ENCODE measurements around the gene TMEM14C. TPM values are rescaled to one million over a fixed set of nuclear protein-coding genes. Genes with fewer than 3 reads are reported as not detected.
A peak's percentile ranks its signal among the peaks of the same experiment; 100 is the strongest.
"Not testable (repeated sequence)": the region's sequence is repeated elsewhere in the genome, so short reads cannot be mapped to it uniquely, and the experiment has no call there.

The TMEM14C gene
- total RNA-seq, 1 donor from 2014 or later: 93.4 TPM

DNA sequence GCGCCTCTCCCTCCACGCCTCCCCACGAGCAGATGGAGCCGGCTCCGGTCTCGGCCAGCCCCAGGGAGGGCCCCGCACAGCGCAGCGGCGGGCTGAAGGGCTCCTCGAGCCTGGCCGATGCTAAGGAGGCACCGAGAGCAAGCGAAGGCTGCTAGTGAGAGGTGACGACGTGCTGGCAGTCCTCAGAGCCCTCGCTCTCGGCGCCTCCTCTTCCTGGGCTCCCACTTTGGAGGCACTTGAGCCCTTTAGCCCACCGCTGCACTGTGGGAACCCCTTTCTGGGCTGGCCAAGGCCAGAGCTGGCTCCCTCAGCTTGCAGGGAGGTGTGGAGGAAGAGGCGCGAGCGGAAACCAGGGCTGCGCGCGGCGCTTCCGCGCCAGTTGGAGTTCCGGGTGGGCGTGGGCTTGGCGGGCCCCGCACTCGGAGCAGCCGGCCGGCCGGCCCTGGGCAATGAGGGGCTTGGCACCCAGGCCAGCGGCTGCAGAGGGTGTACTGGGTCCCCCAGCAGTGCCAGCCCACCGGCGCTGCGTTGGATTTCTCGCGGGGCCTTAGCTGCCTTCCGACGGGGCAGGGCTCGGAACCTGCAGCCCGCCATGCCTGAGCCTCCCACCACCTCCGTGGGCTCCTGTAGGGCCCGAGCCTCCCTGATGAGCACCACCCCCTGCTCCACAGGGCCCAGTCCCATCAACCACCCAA is 2.5 kb upstream of the TMEM14C start:
- Histone ChIP-seq H3K27ac (ENCODE audit: low read depth, low read length) (peak overlapping the region; percentile 65), H3K4me3 (ENCODE audit: low read length in 3 of 3) (peak overlapping the region; percentile 79 to 80 (median 79)), H3K36me3 (ENCODE audit: control insufficient read depth in 3 of 3, insufficient read depth in 3 of 3, low read length in 3 of 3) (peaks cover 0 to 5% (median 4%) of the 10 kb centered on the region in 3 donors), H3K9ac (ENCODE audit: low read depth in 1 of 3, low read length in 3 of 3) (peak overlapping the region; percentile 62 to 82 (median 76)), H3K27me3 (ENCODE audit: control insufficient read depth in 3 of 3, insufficient read depth in 3 of 3, low read length in 3 of 3) (no peaks in the 10 kb centered on the region), H3K4me1 (ENCODE audit: control insufficient read depth in 3 of 3, insufficient read depth in 3 of 3, low read length in 3 of 3) (peaks cover 17 to 28% (median 23%) of the 10 kb centered on the region in 3 donors), H3K9me3 (ENCODE audit: control insufficient read depth in 3 of 3, low read length in 3 of 3) (no peaks in the 10 kb centered on the region)

DNA sequence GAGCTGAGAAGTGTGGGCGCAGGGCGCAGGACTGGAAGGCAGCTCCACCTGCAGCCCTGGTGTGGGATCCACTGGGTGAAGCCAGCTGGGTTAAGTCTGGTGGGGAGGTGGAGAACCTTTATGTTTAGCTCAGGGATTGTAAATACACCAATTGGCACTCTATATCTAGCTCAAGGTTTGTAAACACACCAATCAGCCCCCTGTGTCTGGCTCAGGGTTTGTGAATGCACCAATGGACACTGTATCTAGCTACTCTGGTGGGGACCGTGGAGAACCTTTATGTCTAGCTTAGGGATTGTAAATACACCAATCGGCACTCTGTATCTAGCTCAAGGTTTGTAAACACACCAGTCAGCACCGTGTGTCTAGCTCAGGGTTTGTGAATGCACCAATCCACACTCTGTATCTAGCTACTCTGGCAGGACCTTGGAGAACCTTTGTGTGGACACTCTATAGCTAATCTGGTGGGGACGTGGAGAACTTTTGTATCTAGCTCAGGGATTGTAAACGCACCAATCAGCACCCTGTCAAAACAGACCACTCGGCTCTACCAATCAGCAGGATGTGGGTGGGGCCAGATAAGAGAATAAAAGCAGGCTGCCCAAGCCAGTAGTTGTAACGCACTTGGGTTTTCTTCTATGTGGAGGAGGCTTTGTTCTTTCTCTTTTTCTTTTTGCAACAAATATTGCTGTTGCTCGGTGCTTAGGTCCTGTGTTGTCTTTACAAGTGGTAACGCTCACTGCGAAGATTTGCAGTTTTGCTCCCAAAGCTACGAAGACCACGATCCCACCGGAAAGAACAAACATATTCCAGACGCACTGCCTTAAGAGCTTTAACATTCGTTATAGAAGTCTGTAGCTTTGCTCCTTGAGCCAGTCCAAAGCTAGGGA is 1.7 kb upstream of the TMEM14C start:
- H3K9me3 ChIP-seq (ENCODE audit: control insufficient read depth in 3 of 3, low read length in 3 of 3); H3K27me3 ChIP-seq (ENCODE audit: control insufficient read depth in 3 of 3, insufficient read depth in 3 of 3, low read length in 3 of 3): not testable (repeated sequence)
- Histone ChIP-seq H3K4me1 (ENCODE audit: control insufficient read depth in 3 of 3, insufficient read depth in 3 of 3, low read length in 3 of 3) (peaks cover 17 to 34% (median 26%) of the 10 kb centered on the region in 3 donors), H3K36me3 (ENCODE audit: control insufficient read depth in 3 of 3, insufficient read depth in 3 of 3, low read length in 3 of 3) (peaks cover 7 to 12% (median 9%) of the 10 kb centered on the region in 3 donors), H3K9ac (ENCODE audit: low read depth in 1 of 3, low read length in 3 of 3) (peak overlapping the region; percentile 57 to 82 (median 62)), H3K4me3 (ENCODE audit: low read length in 3 of 3) (peak overlapping the region; percentile 79 to 80 (median 79)), H3K27ac (ENCODE audit: low read depth, low read length) (peak overlapping the region; percentile 65)

DNA sequence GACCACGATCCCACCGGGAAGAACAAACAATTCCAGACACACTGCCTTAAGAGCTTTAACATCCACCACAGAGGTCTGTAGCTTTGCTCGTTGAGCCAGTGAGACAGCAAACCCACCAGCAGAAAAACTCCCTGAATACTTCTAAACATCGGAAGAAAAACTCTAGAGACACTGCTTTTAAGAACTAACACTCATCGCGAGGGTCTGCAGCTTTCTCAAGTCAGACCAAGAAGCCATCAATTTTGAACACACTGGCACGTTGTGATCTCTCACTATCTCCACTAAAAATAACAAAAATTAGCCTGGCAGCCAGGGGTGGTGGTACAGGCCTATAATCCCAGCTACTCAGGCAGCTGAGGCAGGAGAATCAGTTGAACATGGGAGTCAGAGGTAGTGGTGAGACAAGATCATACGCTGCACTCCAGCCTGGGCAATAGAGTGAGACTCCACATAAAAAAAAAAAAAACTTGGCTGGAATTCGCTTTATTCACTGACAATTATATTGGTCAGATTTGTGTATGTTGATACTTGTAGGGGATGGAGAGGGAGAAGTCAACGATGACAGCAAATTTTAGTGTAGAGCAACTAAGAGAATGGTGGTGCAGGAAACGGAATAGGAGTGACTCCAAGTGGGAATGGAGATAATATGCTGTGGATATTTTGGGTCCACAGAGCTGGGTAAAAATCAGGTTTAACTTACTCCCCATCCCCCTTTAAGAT is 860 bp upstream of the TMEM14C start:
- Histone ChIP-seq H3K36me3 (ENCODE audit: control insufficient read depth in 3 of 3, insufficient read depth in 3 of 3, low read length in 3 of 3) (peaks cover 8 to 18% (median 13%) of the 10 kb centered on the region in 3 donors), H3K4me3 (ENCODE audit: low read length in 3 of 3) (peak overlapping the region; percentile 82 to 93 (median 91)), H3K27ac (ENCODE audit: low read depth, low read length) (peak overlapping the region; percentile 81), H3K27me3 (ENCODE audit: control insufficient read depth in 3 of 3, insufficient read depth in 3 of 3, low read length in 3 of 3) (no peaks in the 10 kb centered on the region), H3K4me1 (ENCODE audit: control insufficient read depth in 3 of 3, insufficient read depth in 3 of 3, low read length in 3 of 3) (peaks cover 17 to 34% (median 26%) of the 10 kb centered on the region in 3 donors), H3K9me3 (ENCODE audit: control insufficient read depth in 3 of 3, low read length in 3 of 3) (no peaks in the 10 kb centered on the region), H3K9ac (ENCODE audit: low read depth in 1 of 3, low read length in 3 of 3) (peak overlapping the region; percentile 90 to 93 (median 90))

DNA sequence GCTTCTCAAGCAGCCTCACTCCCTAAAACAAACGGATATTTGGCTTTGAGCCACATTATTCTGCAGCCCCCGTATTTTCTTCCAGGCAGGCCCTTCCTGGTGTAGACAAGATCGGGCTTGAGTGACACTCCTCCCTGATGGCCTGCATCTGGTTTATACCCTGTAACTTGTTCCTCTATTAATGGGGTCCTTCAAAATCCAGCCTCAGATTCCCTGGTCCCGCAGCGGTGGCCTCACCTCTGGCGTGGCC is 375 bp upstream of the TMEM14C start:
- H3K36me3 ChIP-seq (ENCODE audit: control insufficient read depth in 3 of 3, insufficient read depth in 3 of 3, low read length in 3 of 3): peaks cover 8 to 18% (median 13%) of the 10 kb centered on the region in 3 donors

DNA sequence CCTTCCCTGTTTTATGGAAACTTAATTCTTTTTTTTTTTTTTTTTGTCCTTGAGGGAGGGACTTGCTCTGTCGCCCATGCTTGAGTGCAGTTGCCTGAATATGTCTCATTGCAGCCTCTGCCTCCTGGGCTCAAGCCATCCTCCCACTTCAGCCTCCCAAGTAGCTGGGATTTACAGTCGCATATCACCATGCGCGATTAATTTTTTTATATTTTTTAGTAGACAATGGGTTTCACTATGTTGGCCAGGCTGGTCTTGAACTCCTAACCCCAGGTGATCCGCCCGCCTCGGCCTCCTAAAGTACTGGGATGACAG is 654 bp downstream of the TMEM14C start:
- H3K36me3 ChIP-seq (ENCODE audit: control insufficient read depth in 3 of 3, insufficient read depth in 3 of 3, low read length in 3 of 3): peaks cover 13 to 23% (median 22%) of the 10 kb centered on the region in 3 donors
- H3K9ac ChIP-seq (ENCODE audit: low read depth in 1 of 3, low read length in 3 of 3): peak overlapping the region; percentile 90 to 93 (median 90)
- peaks cover 17 to 34% (median 26%) of the 10 kb centered on the region in 3 donors for H3K4me1 ChIP-seq (ENCODE audit: control insufficient read depth in 3 of 3, insufficient read depth in 3 of 3, low read length in 3 of 3)
- peak overlapping the region; percentile 81 for H3K27ac ChIP-seq (ENCODE audit: low read depth, low read length)
- H3K27me3 ChIP-seq (ENCODE audit: control insufficient read depth in 3 of 3, insufficient read depth in 3 of 3, low read length in 3 of 3): no peaks in the 10 kb centered on the region
- peak overlapping the region; percentile 82 to 93 (median 91) for H3K4me3 ChIP-seq (ENCODE audit: low read length in 3 of 3)
- H3K9me3 ChIP-seq (ENCODE audit: control insufficient read depth in 3 of 3, low read length in 3 of 3): no peaks in the 10 kb centered on the region

More for the DNA sequence above, 375 bp upstream of the TMEM14C start:
- Histone ChIP-seq H3K27ac (ENCODE audit: low read depth, low read length) (peak overlapping the region; percentile 81), H3K27me3 (ENCODE audit: control insufficient read depth in 3 of 3, insufficient read depth in 3 of 3, low read length in 3 of 3) (no peaks in the 10 kb centered on the region), H3K4me3 (ENCODE audit: low read length in 3 of 3) (peak overlapping the region; percentile 82 to 93 (median 91)), H3K9me3 (ENCODE audit: control insufficient read depth in 3 of 3, low read length in 3 of 3) (no peaks in the 10 kb centered on the region), H3K4me1 (ENCODE audit: control insufficient read depth in 3 of 3, insufficient read depth in 3 of 3, low read length in 3 of 3) (peaks cover 17 to 34% (median 26%) of the 10 kb centered on the region in 3 donors), H3K9ac (ENCODE audit: low read depth in 1 of 3, low read length in 3 of 3) (peak overlapping the region; percentile 90 to 93 (median 90))

DNA sequence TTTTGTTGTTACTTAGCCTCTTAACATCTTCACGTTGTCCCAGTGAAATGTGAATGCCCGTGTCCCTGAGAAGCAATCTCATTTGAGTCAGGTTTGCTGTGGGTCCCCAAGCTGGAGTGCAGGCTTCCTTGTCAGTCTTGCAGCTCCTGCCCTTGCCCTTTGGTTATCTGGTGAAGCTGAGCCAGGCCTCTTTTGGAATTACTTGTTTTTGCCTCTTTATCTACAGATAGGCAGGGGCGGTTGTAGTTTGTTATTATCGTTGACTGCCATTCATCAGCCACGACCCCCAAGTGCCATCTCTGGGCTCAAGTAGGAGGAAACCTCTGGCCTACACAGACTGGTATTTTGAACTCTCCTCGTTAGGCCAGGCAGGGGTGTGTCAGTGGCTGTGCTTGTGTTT is 2.2 kb downstream of the TMEM14C start:
- H3K9ac ChIP-seq (ENCODE audit: low read depth in 1 of 3, low read length in 3 of 3): no peak overlapping the region
- peaks cover 16 to 32% (median 26%) of the 10 kb centered on the region in 3 donors for H3K4me1 ChIP-seq (ENCODE audit: control insufficient read depth in 3 of 3, insufficient read depth in 3 of 3, low read length in 3 of 3)
- H3K36me3 ChIP-seq (ENCODE audit: control insufficient read depth in 3 of 3, insufficient read depth in 3 of 3, low read length in 3 of 3): peaks cover 14 to 30% (median 28%) of the 10 kb centered on the region in 3 donors
- no peak overlapping the region for H3K27ac ChIP-seq (ENCODE audit: low read depth, low read length)
- no peak overlapping the region for H3K4me3 ChIP-seq (ENCODE audit: low read length in 3 of 3)
- H3K27me3 ChIP-seq (ENCODE audit: control insufficient read depth in 3 of 3, insufficient read depth in 3 of 3, low read length in 3 of 3): no peaks in the 10 kb centered on the region
- no peaks in the 10 kb centered on the region for H3K9me3 ChIP-seq (ENCODE audit: control insufficient read depth in 3 of 3, low read length in 3 of 3)

DNA sequence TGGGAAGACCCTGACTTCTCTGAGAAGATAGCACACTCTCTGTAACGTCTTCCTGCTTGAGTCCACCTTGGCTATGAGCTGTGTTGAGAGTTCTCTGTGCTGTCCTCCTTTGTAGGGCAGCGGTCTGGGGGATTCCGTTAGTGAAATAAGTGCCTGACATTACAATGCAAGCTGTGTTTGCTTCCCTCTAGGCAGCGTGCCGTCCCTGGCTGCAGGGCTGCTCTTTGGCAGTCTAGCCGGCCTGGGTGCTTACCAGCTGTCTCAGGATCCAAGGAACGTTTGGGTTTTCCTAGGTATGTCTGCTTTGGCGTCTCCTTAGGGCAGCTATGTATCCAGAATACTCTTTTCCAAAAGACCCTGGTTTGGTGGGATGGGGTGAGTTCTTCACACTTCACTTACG is 2.8 kb downstream of the TMEM14C start:
- Histone ChIP-seq H3K36me3 (ENCODE audit: control insufficient read depth in 3 of 3, insufficient read depth in 3 of 3, low read length in 3 of 3) (peaks cover 14 to 33% (median 30%) of the 10 kb centered on the region in 3 donors), H3K9ac (ENCODE audit: low read depth in 1 of 3, low read length in 3 of 3) (no peak overlapping the region), H3K27me3 (ENCODE audit: control insufficient read depth in 3 of 3, insufficient read depth in 3 of 3, low read length in 3 of 3) (no peaks in the 10 kb centered on the region), H3K4me3 (ENCODE audit: low read length in 3 of 3) (no peak overlapping the region), H3K4me1 (ENCODE audit: control insufficient read depth in 3 of 3, insufficient read depth in 3 of 3, low read length in 3 of 3) (peaks cover 15 to 33% (median 33%) of the 10 kb centered on the region in 3 donors), H3K27ac (ENCODE audit: low read depth, low read length) (no peak overlapping the region), H3K9me3 (ENCODE audit: control insufficient read depth in 3 of 3, low read length in 3 of 3) (no peaks in the 10 kb centered on the region)

DNA sequence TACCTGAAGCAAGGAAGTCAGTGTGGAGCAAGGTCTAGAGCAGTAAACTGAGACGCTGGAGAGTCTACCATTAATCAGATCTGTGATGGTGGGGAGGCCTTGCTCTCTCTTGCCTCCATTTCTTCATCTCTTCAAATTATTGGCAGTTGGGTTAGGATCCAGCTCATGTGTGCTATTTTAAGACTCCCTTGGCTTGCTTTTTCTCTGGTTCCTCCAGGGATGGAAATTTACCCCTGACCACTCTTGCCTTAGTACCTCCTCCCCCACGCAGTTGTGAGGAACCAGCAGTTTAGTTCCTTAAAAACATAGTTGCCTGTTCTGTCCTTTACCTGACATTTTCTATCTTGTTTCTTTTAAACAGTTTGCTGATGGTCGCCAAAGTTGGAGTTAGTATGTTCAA is 7.4 kb downstream of the TMEM14C start:
- H3K9ac ChIP-seq (ENCODE audit: low read depth in 1 of 3, low read length in 3 of 3): no peak overlapping the region
- H3K27ac ChIP-seq (ENCODE audit: low read depth, low read length): no peak overlapping the region
- no peak overlapping the region for H3K4me3 ChIP-seq (ENCODE audit: low read length in 3 of 3)
- H3K27me3 ChIP-seq (ENCODE audit: control insufficient read depth in 3 of 3, insufficient read depth in 3 of 3, low read length in 3 of 3): no peaks in the 10 kb centered on the region
- no peaks in the 10 kb centered on the region for H3K9me3 ChIP-seq (ENCODE audit: control insufficient read depth in 3 of 3, low read length in 3 of 3)
- peaks cover 0 to 11% (median 11%) of the 10 kb centered on the region in 3 donors for H3K4me1 ChIP-seq (ENCODE audit: control insufficient read depth in 3 of 3, insufficient read depth in 3 of 3, low read length in 3 of 3)
- H3K36me3 ChIP-seq (ENCODE audit: control insufficient read depth in 3 of 3, insufficient read depth in 3 of 3, low read length in 3 of 3): peaks cover 21 to 44% (median 39%) of the 10 kb centered on the region in 3 donors

DNA sequence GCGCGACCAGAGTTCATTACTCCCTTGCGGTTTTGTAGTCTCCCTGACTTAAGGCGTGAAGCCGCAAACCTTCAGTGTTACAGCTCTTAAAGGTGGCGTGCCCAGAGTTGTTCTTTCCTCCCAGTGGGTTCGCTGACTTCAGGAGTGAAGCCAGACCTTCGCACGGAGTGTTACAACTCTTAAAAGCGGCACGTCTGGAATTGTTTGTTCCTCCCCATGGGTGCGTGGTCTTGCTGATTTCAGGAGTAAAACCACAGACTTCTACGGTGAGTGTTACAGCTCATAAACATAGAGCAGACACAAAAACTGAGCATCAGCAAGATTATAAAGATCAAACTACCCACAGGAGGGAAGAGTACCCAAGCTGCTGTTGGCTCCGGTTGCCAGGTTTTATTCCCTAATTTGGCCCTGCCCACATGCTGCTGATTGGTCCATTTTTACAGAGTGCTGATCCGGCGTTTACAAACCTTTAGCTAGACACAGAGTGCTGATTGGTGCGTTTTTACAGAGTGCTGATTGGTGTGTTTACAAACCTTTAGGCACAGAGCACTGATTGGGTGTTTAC is 10.4 kb downstream of the TMEM14C start:
- Histone ChIP-seq H3K36me3 (ENCODE audit: control insufficient read depth in 3 of 3, insufficient read depth in 3 of 3, low read length in 3 of 3) (peaks cover 11 to 29% (median 23%) of the 10 kb centered on the region in 3 donors), H3K27me3 (ENCODE audit: control insufficient read depth in 3 of 3, insufficient read depth in 3 of 3, low read length in 3 of 3) (no peaks in the 10 kb centered on the region)

More for the DNA sequence above, 10.4 kb downstream of the TMEM14C start:
- H3K27ac ChIP-seq (ENCODE audit: low read depth, low read length): no peak overlapping the region
- no peaks in the 10 kb centered on the region for H3K9me3 ChIP-seq (ENCODE audit: control insufficient read depth in 3 of 3, low read length in 3 of 3)
- no peak overlapping the region for H3K9ac ChIP-seq (ENCODE audit: low read depth in 1 of 3, low read length in 3 of 3)
- peaks cover 0 to 8% (median 4%) of the 10 kb centered on the region in 3 donors for H3K4me1 ChIP-seq (ENCODE audit: control insufficient read depth in 3 of 3, insufficient read depth in 3 of 3, low read length in 3 of 3)
- no peak overlapping the region for H3K4me3 ChIP-seq (ENCODE audit: low read length in 3 of 3)

Measured in skeletal muscle tissue (tissue), 4 donors.